PC-3 (cell line): ENCODE data around the gene DIPK2B. TPM values are rescaled to one million over a fixed set of nuclear protein-coding genes. Genes with fewer than 3 reads are reported as not detected.

Source experiments
- ATAC-seq: fragments of 200-7000 bp; cut with Tn5 transposase; 2 replicates; pipeline ENCODE4 v1.9.1; 2020; ENCODE audit warnings: mild to moderate bottlenecking, moderate library complexity
- BruUV-seq: library from RNA; stranded (reverse); fragments of 400-500 nt; replicated peaks from 2 replicates; lab custom pipeline; 2021; lab: Mats Ljungman, UMichigan
- CTCF ChIA-PET: fragments of 300-600 bp; sonication (Branson Sonifier 250); formaldehyde crosslinking; loops from one replicate; lab custom pipeline; 2022; ENCODE audit warnings: antibody characterized with exemption; lab: Charles Lee
- POLR2A ChIA-PET: fragments of 300-600 bp; sonication (Branson Sonifier 250); formaldehyde crosslinking; loops from one replicate; lab custom pipeline; 2022; ENCODE audit warnings: antibody characterized with exemption; ENCODE audit not compliant: unreplicated experiment; lab: Charles Lee
- DNase-seq: peaks from one replicate; pipeline ENCODE4 v3.0.0-alpha.2; 2015
- H2AFZ ChIP-seq: fragments of 300-600 bp; sonication (generic); 2 replicates; pipeline ENCODE4 v1.6.0; 2016; ENCODE audit warnings: antibody characterized with exemption, low read length
- H3F3A ChIP-seq: fragments of 300-600 bp; sonication (generic); one replicate; pipeline ENCODE4 v1.6.0; 2017; ENCODE audit warnings: antibody characterized with exemption, low read length, control low read depth, mild to moderate bottlenecking; ENCODE audit not compliant: unreplicated experiment
- H3K27ac ChIP-seq: fragments of 300-600 bp; sonication (generic); 2 replicates; pipeline ENCODE4 v1.5.1; 2016; ENCODE audit warnings: mild to moderate bottlenecking, low read length
- H3K27me3 ChIP-seq: fragments of 300-600 bp; sonication (generic); 2 replicates; pipeline ENCODE4 v1.6.1; 2016; ENCODE audit warnings: low read length, mixed read lengths
- H3K36me3 ChIP-seq: fragments of 300-600 bp; sonication (generic); 2 replicates; pipeline ENCODE4 v1.6.1; 2016; ENCODE audit warnings: low read depth, mixed run types, low read length, mixed read lengths
- H3K4me1 ChIP-seq: fragments of 300-600 bp; sonication (generic); 2 replicates; pipeline ENCODE4 v1.5.1; 2016; ENCODE audit warnings: low read length; ENCODE audit not compliant: insufficient read depth
- H3K4me2 ChIP-seq: fragments of 300-600 bp; sonication (generic); 2 replicates; pipeline ENCODE4 v1.6.0; 2016; ENCODE audit warnings: low read length
- H3K4me3 ChIP-seq: fragments of 300-600 bp; sonication (generic); 2 replicates; pipeline ENCODE4 v1.5.1; 2016; ENCODE audit warnings: mild to moderate bottlenecking, low read length, mixed read lengths
- H3K79me2 ChIP-seq: fragments of 300-600 bp; sonication (generic); 2 replicates; pipeline ENCODE4 v1.6.1; 2017; ENCODE audit warnings: low read length, mixed read lengths
- H3K9ac ChIP-seq: fragments of 300-600 bp; sonication (generic); 2 replicates; pipeline ENCODE4 v1.6.0; 2016; ENCODE audit warnings: mild to moderate bottlenecking, low read length
- H3K9me2 ChIP-seq: fragments of 300-600 bp; sonication (generic); replicated peaks from 2 replicates; pipeline ENCODE4 v1.6.1; 2016; ENCODE audit warnings: mixed run types, low read length, mixed read lengths
- H3K9me3 ChIP-seq: fragments of 300-600 bp; sonication (generic); 2 replicates; pipeline ENCODE4 v1.6.1; 2016; ENCODE audit warnings: low read length, mixed read lengths
- H4K20me1 ChIP-seq: fragments of 300-600 bp; sonication (generic); 2 replicates; pipeline ENCODE4 v1.6.1; 2016; ENCODE audit warnings: low read length, mixed read lengths
- EZH2 ChIP-seq: fragments of 300-600 bp; sonication (generic); IDR thresholded peaks from one replicate; pipeline ENCODE4 v1.6.1; 2017; ENCODE audit warnings: antibody characterized with exemption, mild to moderate bottlenecking, low read length; ENCODE audit not compliant: unreplicated experiment
- EZH2phosphoT487 ChIP-seq: fragments of 300-600 bp; sonication (generic); IDR thresholded peaks from 2 replicates; pipeline ENCODE4 v1.6.1; 2018; ENCODE audit warnings: mild to moderate bottlenecking, antibody characterized with exemption, low read length, borderline replicate concordance
- intact Hi-C: fragments of 100-400 bp; cut with micrococcal nuclease; formaldehyde crosslinking; loops from 2 replicates; pipeline ENCODE4 v1.9.0; 2023
- total RNA-seq: library from RNA; depleted of rRNA; stranded (reverse); fragments of >200 nt; gene quantifications from 2 replicates; pipeline ENCODE4 v1.2.3, GENCODE V29; 2014
- TF ChIP-seq, protein P1 (sequence below): fragments of 300-600 bp; sonication (generic); conservative IDR thresholded peaks from 2 replicates; pipeline ENCODE4 v1.5.1; 2017; ENCODE audit warnings: antibody characterized with exemption, low read depth, mild to moderate bottlenecking, low read length

DIPK2B gene
- total RNA-seq, 1 experiment from 2014 or later, result 0.18 TPM

DNA sequence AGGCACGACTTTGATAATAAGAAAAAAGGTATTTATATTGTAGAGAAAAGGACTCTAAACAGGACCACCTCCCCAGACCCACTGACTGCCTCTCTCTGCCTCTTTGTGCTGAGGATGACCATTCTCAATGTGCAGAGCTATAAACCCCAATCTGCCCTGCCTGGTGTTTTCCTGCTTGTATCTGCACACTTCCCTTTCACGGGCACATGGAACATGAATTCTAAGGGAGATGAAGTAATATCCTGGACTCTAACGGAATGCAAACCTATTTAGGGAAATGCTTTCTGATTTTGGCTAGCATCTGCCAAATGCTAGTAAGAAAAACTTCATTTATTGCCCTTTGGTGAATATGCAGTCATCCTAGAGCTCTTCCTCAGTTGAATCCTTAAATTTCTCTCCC, 2.4 kb downstream of the DIPK2B start:
- intact Hi-C loops, result no loop called here
- H3K79me2 ChIP-seq, result no peaks in the 10 kb centered on the region
- no peaks in the 10 kb centered on the region for H3F3A ChIP-seq
- ATAC-seq, result no peak
- H3K9ac ChIP-seq, result no peak overlapping the region
- ChIA-PET CTCF (no interaction called here), POLR2A (no interaction called here)
- no peak overlapping the region for H3K4me3 ChIP-seq
- H3K4me1 ChIP-seq, result peaks cover 30% of the 10 kb centered on the region
- H3K9me3 ChIP-seq, result no peaks in the 10 kb centered on the region
- TF ChIP-seq EZH2 (no peak), EZH2phosphoT487 (no peak)
- TF ChIP-seq, protein P1, sequence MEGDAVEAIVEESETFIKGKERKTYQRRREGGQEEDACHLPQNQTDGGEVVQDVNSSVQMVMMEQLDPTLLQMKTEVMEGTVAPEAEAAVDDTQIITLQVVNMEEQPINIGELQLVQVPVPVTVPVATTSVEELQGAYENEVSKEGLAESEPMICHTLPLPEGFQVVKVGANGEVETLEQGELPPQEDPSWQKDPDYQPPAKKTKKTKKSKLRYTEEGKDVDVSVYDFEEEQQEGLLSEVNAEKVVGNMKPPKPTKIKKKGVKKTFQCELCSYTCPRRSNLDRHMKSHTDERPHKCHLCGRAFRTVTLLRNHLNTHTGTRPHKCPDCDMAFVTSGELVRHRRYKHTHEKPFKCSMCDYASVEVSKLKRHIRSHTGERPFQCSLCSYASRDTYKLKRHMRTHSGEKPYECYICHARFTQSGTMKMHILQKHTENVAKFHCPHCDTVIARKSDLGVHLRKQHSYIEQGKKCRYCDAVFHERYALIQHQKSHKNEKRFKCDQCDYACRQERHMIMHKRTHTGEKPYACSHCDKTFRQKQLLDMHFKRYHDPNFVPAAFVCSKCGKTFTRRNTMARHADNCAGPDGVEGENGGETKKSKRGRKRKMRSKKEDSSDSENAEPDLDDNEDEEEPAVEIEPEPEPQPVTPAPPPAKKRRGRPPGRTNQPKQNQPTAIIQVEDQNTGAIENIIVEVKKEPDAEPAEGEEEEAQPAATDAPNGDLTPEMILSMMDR, result no peak
- no peaks in the 10 kb centered on the region for H3K36me3 ChIP-seq
- H4K20me1 ChIP-seq, result no peaks in the 10 kb centered on the region
- no peak for DNase-seq
- no peak overlapping the region for H3K4me2 ChIP-seq
- H2AFZ ChIP-seq, result no peak overlapping the region
- H3K27ac ChIP-seq, result peak overlapping the region; percentile 16; the same call in 1 of the 2 replicates
- H3K27me3 ChIP-seq, result no peaks in the 10 kb centered on the region
- no peaks in the 10 kb centered on the region for H3K9me2 ChIP-seq
- no TSS peak for BruUV-seq

DNA sequence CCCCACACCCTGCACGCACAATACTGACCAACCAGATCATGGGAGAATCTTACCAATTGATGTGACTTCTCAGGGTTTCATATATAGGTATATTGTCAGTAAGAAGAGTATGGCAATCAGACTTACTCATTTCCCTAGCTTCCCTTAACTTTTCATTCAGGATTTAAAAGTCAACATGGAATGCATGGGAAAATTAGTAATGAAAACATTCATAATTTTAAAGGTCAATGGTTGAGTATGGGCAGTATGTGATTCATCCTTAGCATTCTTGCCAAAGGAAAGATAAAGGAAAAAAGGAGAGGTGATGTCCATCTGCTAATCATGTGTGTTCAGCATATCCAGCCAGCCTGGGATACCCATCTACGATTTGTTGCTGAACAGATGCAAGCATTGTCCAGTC, 4.0 kb downstream of the DIPK2B start:
- no TSS peak for BruUV-seq
- POLR2A ChIA-PET, result no interaction called here
- peak overlapping the region; percentile 51 for H3K9ac ChIP-seq

More for the DNA sequence above, 4.0 kb downstream of the DIPK2B start:
- H3K36me3 ChIP-seq, result no peaks in the 10 kb centered on the region
- intact Hi-C loops, result no loop called here
- CTCF ChIA-PET, result no interaction called here
- peak overlapping the region; percentile 97 for H3K27ac ChIP-seq
- H3K9me2 ChIP-seq, result no peaks in the 10 kb centered on the region
- no peak overlapping the region for H2AFZ ChIP-seq
- no peak overlapping the region for H3K4me2 ChIP-seq
- ATAC-seq, result peak; percentile 60
- no peaks in the 10 kb centered on the region for H3F3A ChIP-seq
- H3K4me1 ChIP-seq, result peaks cover 25% of the 10 kb centered on the region
- H4K20me1 ChIP-seq, result no peaks in the 10 kb centered on the region
- no peaks in the 10 kb centered on the region for H3K9me3 ChIP-seq
- no peak for TF ChIP-seq EZH2phosphoT487
- TF ChIP-seq, protein P1, result no peak
- no peak for TF ChIP-seq EZH2
- peak; percentile 66 for DNase-seq
- H3K27me3 ChIP-seq, result no peaks in the 10 kb centered on the region
- H3K4me3 ChIP-seq, result no peak overlapping the region
- H3K79me2 ChIP-seq, result no peaks in the 10 kb centered on the region
